Heart right ventricle (tissue), 16 donors: ENCODE results near the gene MTERF2. TPM values are rescaled to one million over a fixed set of nuclear protein-coding genes. Genes with fewer than 3 reads are reported as not detected.

Experiments
- ATAC-seq, 8 donors: fragments of 200-7000 bp; cut with Tn5 transposase; one replicate each; pipeline ENCODE4 v1.9.1; 2020; ENCODE audit warnings: mild to moderate bottlenecking in 8 of 8, moderate library complexity in 8 of 8, moderate number of reproducible peaks in 1 of 8
- DNase-seq, 2 donors: peaks; one replicate each; pipeline ENCODE4 v3.0.0-alpha.2; 2020
- H3K27ac ChIP-seq, 10 donors: fragments of 200-600 bp; sonication (generic) in 2 of 10; one replicate each; pipeline versions ENCODE4 v1.5.0 to v1.8.0; 2020 to 2022; ENCODE audit warnings: mild to moderate bottlenecking in 3 of 10
- H3K27me3 ChIP-seq, 7 donors: fragments of 200-600 bp; one replicate each; pipeline ENCODE4 v1.8.0; 2021 to 2022; ENCODE audit warnings: mild to moderate bottlenecking in 2 of 7
- H3K36me3 ChIP-seq, 9 donors: fragments of 200-600 bp; sonication (generic) in 1 of 9; one replicate each; pipeline versions ENCODE4 v1.5.0 to v1.8.0; 2020 to 2022; ENCODE audit warnings: mild to moderate bottlenecking in 2 of 9
- H3K4me1 ChIP-seq, 9 donors: fragments of 200-600 bp; sonication (generic) in 1 of 9; one replicate each; pipeline versions ENCODE4 v1.5.0 to v1.8.0; 2020 to 2022; ENCODE audit warnings: mild to moderate bottlenecking in 4 of 9
- H3K4me3 ChIP-seq, 10 donors: fragments of 200-600 bp; sonication (generic) in 2 of 10; one replicate each; pipeline versions ENCODE4 v1.5.0 to v1.8.0; 2020 to 2022; ENCODE audit warnings: mild to moderate bottlenecking in 7 of 10, moderate library complexity in 2 of 10
- H3K9me3 ChIP-seq, 11 donors: fragments of 200-600 bp in 10 of 11; sonication (generic) in 2 of 11; one replicate each; pipeline versions ENCODE4 v1.5.0 to v1.8.0; 2013 to 2022; ENCODE audit warnings: mild to moderate bottlenecking in 2 of 11, control low read depth in 1 of 11, moderate library complexity in 1 of 11
- WGBS, 2 donors: extraction: QIAGEN DNeasy Blood & Tissue Kit; methylation state at CpG; one replicate each; pipeline ENCODE4 v1.1.7; 2013; ENCODE audit warnings: inconsistent platforms in 1 of 2; 5-methylcytosine and 5-hydroxymethylcytosine counted together
- intact Hi-C, 10 donors: fragments of 100-400 bp; cut with DNase I; formaldehyde crosslinking; loops; one replicate each; pipeline versions ENCODE4 v1.11.1 to v1.14.2; 2022
- polyA plus RNA-seq, 2 donors: library from polyadenylated mRNA; stranded (reverse); fragments of 200-250 nt; gene quantifications; one replicate each; pipeline ENCODE4 v1.2.3, GENCODE V29; 2013
- total RNA-seq, 10 donors: library from RNA; stranded (reverse); fragmentation: NEBNext Ultra II Directional in 3 of 10; extraction: Animal tissue kit (Norgen Biotek cat#: 25700) in 3 of 10; gene quantifications; one replicate each; pipeline versions ENCODE4 v1.2.1 to v1.2.4, GENCODE V29; 2021 to 2023
- TF ChIP-seq, protein P1 (sequence below), 9 donors: fragments of 200-600 bp; sonication (generic) in 2 of 9; IDR thresholded peaks; one replicate each; pipeline versions ENCODE4 v1.5.0 to v1.8.0; 2021 to 2022; ENCODE audit warnings: antibody characterized with exemption in 9 of 9, mild to moderate bottlenecking in 5 of 9, moderate library complexity in 1 of 9
- donor health status: Arrhythmogenic right ventricular cardiomyopathy.
- donor health status: ischemic (EF 13 %, LVEDD 7.1; RV severe dilation, severe dysfunction).
- donor health status: healthy with polysubstance abuse.
- donor health status: DM: no; HTN: yes; CAD: no.
- donor health status: DM: no; HTN: no; CAD: no.
- donor health status: ischemic (EF 25% LVEDD 6.9; RV normal size, moderate dysfunction).
- donor health status: ischemic (EF 25% LVEDD 5.7; RV mildly dilated, moderate dysfunction).
- donor health status: healthy.
- donor health status: DM: yes; HTN: yes; CAD: no.
- donor health status: Ischemic cardiomyopathy.
- donor health status: ischemic (EF 35%, LVEDD 5.7; RV mildly dilated, moderate dysfunction).
- donor health status: nonischemic (EF 11% LVEDD 7.7; RV severe dilation, severe dysfunction).
- donor health status: DM: yes; HTN: yes; CAD: no.
- donor health status: PGD.
- donor health status: ischemic (EF 29% LVEDD 5.4; RV normal size, mild dysfunction).
- donor health status: nonischemic (EF 23%, LVEDD 6.1; RV moderate dilation, normal function).

The MTERF2 gene
- total and polyA plus RNA-seq, 12 donors = 13.2 to 70.0 (median 28.0) TPM

DNA sequence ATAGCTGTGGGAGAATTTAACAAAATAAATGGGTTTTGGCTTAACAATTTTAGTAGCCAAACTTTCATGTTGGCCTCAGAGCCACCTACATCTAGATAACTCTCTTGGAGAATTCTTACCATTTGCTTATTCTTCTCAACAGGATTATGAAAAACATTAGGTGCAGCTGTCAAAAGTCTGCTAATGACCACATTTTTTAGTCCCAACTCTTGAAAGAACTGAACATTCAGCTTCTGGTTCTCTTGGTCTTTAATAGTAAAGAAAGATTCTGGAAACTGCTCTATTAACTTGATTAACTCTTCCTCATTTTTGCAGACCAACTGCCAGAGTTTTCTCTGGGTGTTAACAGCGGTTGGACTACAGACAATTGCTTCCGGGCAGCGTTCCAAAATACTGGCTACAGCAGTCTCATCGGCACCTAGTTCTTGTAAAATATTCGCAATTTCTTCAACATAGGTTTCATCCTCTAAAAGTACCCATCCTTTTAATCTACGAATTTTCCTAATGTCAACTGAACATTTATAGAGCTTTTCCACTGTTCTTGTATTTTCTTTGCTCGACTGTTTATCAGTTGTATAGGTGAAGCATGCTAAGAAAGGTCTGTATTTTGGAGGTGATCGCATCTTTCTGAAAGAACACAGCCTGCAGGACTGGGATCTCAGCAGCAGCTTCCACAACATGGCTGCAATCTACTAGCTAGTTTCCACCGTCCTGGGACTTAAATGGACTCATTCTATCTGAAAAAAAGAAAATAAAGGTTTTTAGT is 8.7 kb downstream of the MTERF2 start:
- Histone ChIP-seq H3K9me3 (no peaks in the 10 kb centered on the region), H3K27ac (peak overlapping the region in 8 of 10 donors; percentile 7 to 80 (median 76)), H3K27me3 (no peaks in the 10 kb centered on the region), H3K36me3 (peaks cover 0 to 29% (median 0%) of the 10 kb centered on the region in 9 donors), H3K4me1 (peaks cover 21 to 77% (median 57%) of the 10 kb centered on the region in 9 donors), H3K4me3 (no peak overlapping the region)
- TF ChIP-seq, protein P1, sequence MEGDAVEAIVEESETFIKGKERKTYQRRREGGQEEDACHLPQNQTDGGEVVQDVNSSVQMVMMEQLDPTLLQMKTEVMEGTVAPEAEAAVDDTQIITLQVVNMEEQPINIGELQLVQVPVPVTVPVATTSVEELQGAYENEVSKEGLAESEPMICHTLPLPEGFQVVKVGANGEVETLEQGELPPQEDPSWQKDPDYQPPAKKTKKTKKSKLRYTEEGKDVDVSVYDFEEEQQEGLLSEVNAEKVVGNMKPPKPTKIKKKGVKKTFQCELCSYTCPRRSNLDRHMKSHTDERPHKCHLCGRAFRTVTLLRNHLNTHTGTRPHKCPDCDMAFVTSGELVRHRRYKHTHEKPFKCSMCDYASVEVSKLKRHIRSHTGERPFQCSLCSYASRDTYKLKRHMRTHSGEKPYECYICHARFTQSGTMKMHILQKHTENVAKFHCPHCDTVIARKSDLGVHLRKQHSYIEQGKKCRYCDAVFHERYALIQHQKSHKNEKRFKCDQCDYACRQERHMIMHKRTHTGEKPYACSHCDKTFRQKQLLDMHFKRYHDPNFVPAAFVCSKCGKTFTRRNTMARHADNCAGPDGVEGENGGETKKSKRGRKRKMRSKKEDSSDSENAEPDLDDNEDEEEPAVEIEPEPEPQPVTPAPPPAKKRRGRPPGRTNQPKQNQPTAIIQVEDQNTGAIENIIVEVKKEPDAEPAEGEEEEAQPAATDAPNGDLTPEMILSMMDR (IDR thresholded peaks at IDR 0.05) = no peak
- peak in 5 of 8 donors; percentile 29 to 54 (median 51) for ATAC-seq
- peak; percentile 54 to 77 for DNase-seq
- 19 to 23% methylated on average over 9 of the region's 9 CpGs for WGBS, 2 donors
- intact Hi-C loops = no loop called here

DNA sequence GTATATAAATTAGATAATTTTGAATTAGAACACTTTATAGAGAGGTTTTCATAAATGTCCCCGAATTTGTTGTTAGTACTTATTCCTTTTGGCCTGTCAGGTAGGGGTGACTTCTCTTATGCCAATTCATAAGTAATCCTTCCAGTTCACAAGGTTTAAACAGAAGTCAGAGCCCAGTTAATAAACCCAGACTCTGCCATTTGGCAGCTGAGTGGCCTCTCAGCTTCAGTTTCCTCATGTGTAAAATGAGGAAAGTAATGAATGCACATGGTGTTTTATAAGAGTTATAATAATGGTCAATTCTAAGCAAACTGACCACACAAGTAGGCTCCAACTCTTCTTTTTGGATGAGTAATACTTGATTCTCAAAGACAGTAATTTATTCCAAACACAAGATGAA is 10.3 kb downstream of the MTERF2 start:
- 73 to 74% methylated on average over 1 of the region's 1 CpG for WGBS, 2 donors
- intact Hi-C loops = no loop called here
- DNase-seq (no peak), ATAC-seq (peak in 2 of 8 donors; percentile 5 to 35)
- Histone ChIP-seq H3K27ac (peak overlapping the region; percentile 45 to 80 (median 71)), H3K36me3 (peaks cover 0 to 29% (median under 1%) of the 10 kb centered on the region in 9 donors), H3K9me3 (no peaks in the 10 kb centered on the region), H3K4me1 (peaks cover 21 to 81% (median 53%) of the 10 kb centered on the region in 9 donors), H3K27me3 (no peaks in the 10 kb centered on the region), H3K4me3 (no peak overlapping the region)
- TF ChIP-seq, protein P1 (IDR thresholded peaks at IDR 0.05) = no peak

DNA sequence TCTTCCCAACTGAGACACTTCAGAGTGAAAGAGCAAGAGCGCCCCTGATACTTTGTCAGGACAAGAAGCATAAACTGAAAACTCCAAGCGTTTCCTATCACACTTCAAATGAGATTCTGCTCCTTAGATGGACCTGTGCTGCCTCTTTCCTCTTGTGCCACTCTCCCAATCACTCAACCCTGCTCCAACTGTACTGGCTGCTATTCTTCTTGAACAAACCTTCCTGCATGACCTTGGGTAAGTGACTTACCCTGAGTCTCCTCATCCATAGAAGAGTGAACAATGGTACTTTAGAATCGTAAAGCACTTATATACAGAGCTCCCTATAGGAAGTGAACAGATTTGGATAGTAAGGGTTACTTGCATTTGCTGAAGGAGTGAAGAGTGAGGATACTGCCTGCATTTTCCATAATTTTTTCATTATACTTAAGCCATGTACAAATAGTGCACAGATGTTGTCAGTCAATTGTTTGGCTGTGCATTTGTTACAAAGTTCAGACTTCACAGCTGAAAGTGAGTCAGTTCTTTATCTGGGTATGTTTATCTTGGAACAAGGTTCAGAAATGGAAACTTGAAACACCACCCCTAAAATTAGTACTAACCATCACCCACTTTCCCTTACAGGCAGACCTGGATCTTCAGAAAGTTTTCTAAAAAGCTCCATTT is 10.8 kb downstream of the MTERF2 start:
- Histone ChIP-seq H3K36me3 (peaks cover 0 to 35% (median 6%) of the 10 kb centered on the region in 9 donors), H3K4me3 (no peak overlapping the region), H3K27me3 (no peaks in the 10 kb centered on the region), H3K4me1 (peaks cover 19 to 79% (median 53%) of the 10 kb centered on the region in 9 donors), H3K9me3 (no peaks in the 10 kb centered on the region), H3K27ac (peak overlapping the region; percentile 45 to 80 (median 71))
- ATAC-seq (peak; percentile 57 to 85 (median 76)), DNase-seq (no peak)
- TF ChIP-seq, protein P1 (IDR thresholded peaks at IDR 0.05) = no peak
- intact Hi-C loops = no loop called here
- WGBS, 2 donors = 63 to 77% methylated on average over 3 of the region's 3 CpGs

DNA sequence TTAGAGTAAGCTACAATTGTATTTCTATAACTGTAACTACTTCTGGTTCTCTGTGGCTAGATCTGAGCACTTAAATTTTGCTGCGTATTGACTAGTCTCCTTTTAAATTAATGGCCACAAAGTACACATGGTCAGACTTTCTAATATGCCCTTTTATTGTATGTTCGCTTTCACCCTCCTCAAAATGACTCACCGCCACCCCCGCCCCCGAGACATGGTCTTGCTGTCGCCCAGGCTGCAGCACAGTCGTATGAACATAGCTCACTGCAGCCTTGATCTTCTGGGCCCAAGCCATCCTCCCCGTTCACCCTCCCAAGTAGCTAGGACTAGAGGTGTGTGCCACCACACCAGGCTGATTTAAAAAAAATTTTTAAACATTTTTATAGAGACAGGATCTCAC is 11.8 kb downstream of the MTERF2 start:
- no peak for DNase-seq
- no peak overlapping the region for H3K4me3 ChIP-seq
- WGBS, 2 donors = 95 to 98% methylated on average over 8 of the region's 8 CpGs
- TF ChIP-seq, protein P1 (IDR thresholded peaks at IDR 0.05) = no peak
- peak overlapping the region in 9 of 10 donors; percentile 45 to 80 (median 75) for H3K27ac ChIP-seq
- H3K27me3 ChIP-seq = no peaks in the 10 kb centered on the region
- H3K4me1 ChIP-seq = peaks cover 18 to 72% (median 53%) of the 10 kb centered on the region in 9 donors
- intact Hi-C loops = no loop called here
- H3K9me3 ChIP-seq = no peaks in the 10 kb centered on the region
- H3K36me3 ChIP-seq = peaks cover 0 to 45% (median 10%) of the 10 kb centered on the region in 9 donors
- ATAC-seq = peak in 2 of 8 donors; percentile 17 to 46
